NCI-H1694 treated with DMSO at 0.1 percent for 48 hours (cell line): Measurements from ENCODE around the gene RPP14.
A peak's percentile ranks its signal among the peaks of the same experiment; 100 is the strongest.

ENCODE experiments used
- DNase-seq: peaks from one replicate; lab custom pipeline; 2025; lab: John Stamatoyannopoulos, UW

RPP14 gene

GRCh38 chr3:58356054-58356453, 50.0 kb downstream of the RPP14 start:
- DNase-seq = peak; percentile 8

GRCh38 chr3:58357402-58357801, 51.4 kb downstream of the RPP14 start:
- no peak for DNase-seq

- DNase-seq = no peak
Measured at GRCh38 chr3:58358092-58358491, 52.0 kb downstream of the RPP14 start.

- DNase-seq = no peak
Measured at GRCh38 chr3:58358808-58359207, 52.8 kb downstream of the RPP14 start.

GRCh38 chr3:58359621-58360020, 53.6 kb downstream of the RPP14 start:
- no peak for DNase-seq

- peak; percentile 17 for DNase-seq
Measured at GRCh38 chr3:58361866-58362265, 55.8 kb downstream of the RPP14 start.

GRCh38 chr3:58366699-58367098, 60.7 kb downstream of the RPP14 start:
- no peak for DNase-seq

- DNase-seq = no peak
Measured at GRCh38 chr3:58369038-58369437, 63.0 kb downstream of the RPP14 start.
